K562 (cell line): Measurements from ENCODE around the gene WDR47. TPM values are rescaled to one million over a fixed set of nuclear protein-coding genes. Genes with fewer than 3 reads are reported as not detected.

ENCODE experiments used
- HDAC6 ChIP-seq: IDR thresholded peaks from 2 replicates; pipeline ENCODE4 v1.6.1; 2012; ENCODE audit warnings: low read depth, mild to moderate bottlenecking, control low read depth, inconsistent platforms, low read length, moderate library complexity
- HSF4 ChIP-seq: fragments of 250-450 bp; sonication (Bioruptor Pico); IDR thresholded peaks from 2 replicates; pipeline ENCODE4 v2.1.2; 2022; ENCODE audit warnings: mild to moderate bottlenecking, moderate library complexity, borderline replicate concordance
- NCOR1 ChIP-seq: fragments of 450-650 bp; IDR thresholded peaks from 2 replicates; pipeline ENCODE4 v1.6.1; 2016; ENCODE audit warnings: mild to moderate bottlenecking, moderate library complexity
- POLR2AphosphoS5 ChIP-seq: IDR thresholded peaks from 2 replicates; pipeline ENCODE4 v1.6.1; 2011; ENCODE audit warnings: mild to moderate bottlenecking, low read depth, low read length, moderate library complexity; ENCODE audit not compliant: control insufficient read depth, insufficient read depth
- PTRF ChIP-seq: fragments of 450-650 bp; IDR thresholded peaks from 2 replicates; pipeline ENCODE4 v1.6.1; 2016; ENCODE audit warnings: mild to moderate bottlenecking, missing genetic modification characterization, missing compliant biosample characterization
- SMAD4 ChIP-seq: fragments of 250-450 bp; sonication (Bioruptor Pico); conservative IDR thresholded peaks from 2 replicates; pipeline ENCODE4 v1.8.0; 2021; ENCODE audit warnings: inconsistent platforms, mild to moderate bottlenecking, moderate library complexity
- ZNF143 ChIP-seq: sonication (generic); formaldehyde crosslinking; IDR thresholded peaks from 2 replicates; pipeline ENCODE4 v1.9.0; 2022; ENCODE audit warnings: mild to moderate bottlenecking, missing genetic modification reagents
- ZNF696 ChIP-seq: fragments of 250-450 bp; sonication (Bioruptor Pico); conservative IDR thresholded peaks from 2 replicates; pipeline ENCODE4 v1.4.0; 2020; ENCODE audit warnings: mild to moderate bottlenecking, moderate library complexity
- polyA plus RNA-seq, 8 experiments: library from polyadenylated mRNA; depleted of rRNA in 4 of 8; stranded (reverse) in 5 of 8; unstranded in 3 of 8; fragments of >200 nt; fragmentation: Nextera tagmentation in 2 of 8; fragmentation: Illumina TruSeq in 1 of 8; extraction: Ambion mirVana in 2 of 8; extraction: Trizol in 1 of 8; gene quantifications; 2 replicates each; pipeline versions ENCODE4 v1.2.1 to v1.2.3, GENCODE V29; 2011 to 2014; ENCODE audit warnings: inconsistent platforms in 1 of 8, missing spikeins in 1 of 8
- total RNA-seq, 7 experiments: library from RNA; depleted of rRNA in 6 of 7; stranded (reverse); fragments of >200 nt in 6 of 7; fragmentation: Illumina TruSeq in 2 of 7; extraction: Trizol in 2 of 7; gene quantifications; 2 replicates each; pipeline versions ENCODE4 v1.2.1 to v1.2.3, GENCODE V29; 2011 to 2021; ENCODE audit warnings: low replicate concordance in 1 of 7
- TF ChIP-seq, protein P1 (sequence below): sonication (generic); formaldehyde crosslinking; IDR thresholded peaks from 2 replicates; pipeline ENCODE4 v1.8.1; 2023; ENCODE audit warnings: missing genetic modification reagents, mild to moderate bottlenecking, borderline replicate concordance
- TF ChIP-seq, protein P2 (sequence below): fragments of 450-650 bp; formaldehyde crosslinking; conservative IDR thresholded peaks from 2 replicates; pipeline ENCODE4 v1.4.0; 2022; ENCODE audit warnings: mild to moderate bottlenecking, missing genetic modification characterization
- TF ChIP-seq, protein P3 (sequence below): fragments of 450-650 bp; IDR thresholded peaks from 2 replicates; pipeline ENCODE4 v1.6.1; 2018; ENCODE audit not compliant: partially characterized antibody
- TF ChIP-seq, protein P4 (sequence below): fragments of 250-450 bp; sonication (Bioruptor Pico); IDR thresholded peaks from 2 replicates; pipeline ENCODE4 v1.5.0; 2021; ENCODE audit warnings: mild to moderate bottlenecking, moderate library complexity

WDR47 gene
- total and polyA plus RNA-seq, 9 of the 15 experiments (the other 6 are each of a cell fraction or from before 2014, with no cell fraction given), result 1.3 to 10.1 (median 4.9) TPM

DNA sequence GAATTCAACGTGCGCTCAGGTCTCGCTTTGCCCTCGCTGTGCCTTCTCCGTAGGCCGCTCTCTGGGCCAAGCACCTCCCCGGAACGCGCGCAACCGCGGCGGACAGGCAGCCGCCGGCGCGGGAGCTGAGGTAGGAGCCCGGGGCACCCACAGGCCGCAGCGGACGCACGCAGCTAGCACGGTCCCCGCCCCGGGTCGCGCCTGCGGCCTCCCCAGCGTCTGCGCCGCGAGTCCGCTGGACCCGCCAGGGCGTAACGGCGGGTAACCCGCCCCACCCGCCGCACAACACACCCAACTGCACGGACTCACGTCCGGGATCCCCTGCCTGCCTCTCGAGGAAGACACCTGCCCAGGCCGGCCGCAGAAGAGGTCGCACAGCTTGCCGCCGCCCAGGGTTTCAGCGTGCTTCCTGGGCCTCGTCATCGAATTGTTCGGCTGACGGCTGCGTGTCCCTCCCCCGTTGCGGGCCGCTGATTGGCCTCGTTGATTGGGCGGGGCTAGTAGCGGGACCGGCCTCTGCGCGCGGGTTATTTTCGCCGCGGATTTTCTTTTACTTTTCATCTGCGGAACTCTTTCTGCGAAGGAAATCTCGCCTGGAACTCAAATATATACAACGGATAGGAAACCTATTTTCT, 78.7 kb downstream of the WDR47 start, which contains the start of gene CLCC1 (continued):
- TF ChIP-seq PTRF, result no peak
- peak; percentile 77 for TF ChIP-seq SMAD4
- TF ChIP-seq NCOR1, result no peak
- TF ChIP-seq ZNF143 (CRISPR knock-in tag), result peak; percentile 55; the same call in 1 of the 2 replicates
- 0 out of 2 replicates have a peak, but pooled peaks have one; percentile 55 for TF ChIP-seq HDAC6
- TF ChIP-seq, protein P1, sequence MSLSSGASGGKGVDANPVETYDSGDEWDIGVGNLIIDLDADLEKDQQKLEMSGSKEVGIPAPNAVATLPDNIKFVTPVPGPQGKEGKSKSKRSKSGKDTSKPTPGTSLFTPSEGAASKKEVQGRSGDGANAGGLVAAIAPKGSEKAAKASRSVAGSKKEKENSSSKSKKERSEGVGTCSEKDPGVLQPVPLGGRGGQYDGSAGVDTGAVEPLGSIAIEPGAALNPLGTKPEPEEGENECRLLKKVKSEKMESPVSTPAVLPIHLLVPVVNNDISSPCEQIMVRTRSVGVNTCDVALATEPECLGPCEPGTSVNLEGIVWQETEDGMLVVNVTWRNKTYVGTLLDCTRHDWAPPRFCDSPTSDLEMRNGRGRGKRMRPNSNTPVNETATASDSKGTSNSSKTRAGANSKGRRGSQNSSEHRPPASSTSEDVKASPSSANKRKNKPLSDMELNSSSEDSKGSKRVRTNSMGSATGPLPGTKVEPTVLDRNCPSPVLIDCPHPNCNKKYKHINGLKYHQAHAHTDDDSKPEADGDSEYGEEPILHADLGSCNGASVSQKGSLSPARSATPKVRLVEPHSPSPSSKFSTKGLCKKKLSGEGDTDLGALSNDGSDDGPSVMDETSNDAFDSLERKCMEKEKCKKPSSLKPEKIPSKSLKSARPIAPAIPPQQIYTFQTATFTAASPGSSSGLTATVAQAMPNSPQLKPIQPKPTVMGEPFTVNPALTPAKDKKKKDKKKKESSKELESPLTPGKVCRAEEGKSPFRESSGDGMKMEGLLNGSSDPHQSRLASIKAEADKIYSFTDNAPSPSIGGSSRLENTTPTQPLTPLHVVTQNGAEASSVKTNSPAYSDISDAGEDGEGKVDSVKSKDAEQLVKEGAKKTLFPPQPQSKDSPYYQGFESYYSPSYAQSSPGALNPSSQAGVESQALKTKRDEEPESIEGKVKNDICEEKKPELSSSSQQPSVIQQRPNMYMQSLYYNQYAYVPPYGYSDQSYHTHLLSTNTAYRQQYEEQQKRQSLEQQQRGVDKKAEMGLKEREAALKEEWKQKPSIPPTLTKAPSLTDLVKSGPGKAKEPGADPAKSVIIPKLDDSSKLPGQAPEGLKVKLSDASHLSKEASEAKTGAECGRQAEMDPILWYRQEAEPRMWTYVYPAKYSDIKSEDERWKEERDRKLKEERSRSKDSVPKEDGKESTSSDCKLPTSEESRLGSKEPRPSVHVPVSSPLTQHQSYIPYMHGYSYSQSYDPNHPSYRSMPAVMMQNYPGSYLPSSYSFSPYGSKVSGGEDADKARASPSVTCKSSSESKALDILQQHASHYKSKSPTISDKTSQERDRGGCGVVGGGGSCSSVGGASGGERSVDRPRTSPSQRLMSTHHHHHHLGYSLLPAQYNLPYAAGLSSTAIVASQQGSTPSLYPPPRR (CRISPR knock-in tag), result no peak; the same call in 1 of the 2 replicates
- TF ChIP-seq, protein P2, sequence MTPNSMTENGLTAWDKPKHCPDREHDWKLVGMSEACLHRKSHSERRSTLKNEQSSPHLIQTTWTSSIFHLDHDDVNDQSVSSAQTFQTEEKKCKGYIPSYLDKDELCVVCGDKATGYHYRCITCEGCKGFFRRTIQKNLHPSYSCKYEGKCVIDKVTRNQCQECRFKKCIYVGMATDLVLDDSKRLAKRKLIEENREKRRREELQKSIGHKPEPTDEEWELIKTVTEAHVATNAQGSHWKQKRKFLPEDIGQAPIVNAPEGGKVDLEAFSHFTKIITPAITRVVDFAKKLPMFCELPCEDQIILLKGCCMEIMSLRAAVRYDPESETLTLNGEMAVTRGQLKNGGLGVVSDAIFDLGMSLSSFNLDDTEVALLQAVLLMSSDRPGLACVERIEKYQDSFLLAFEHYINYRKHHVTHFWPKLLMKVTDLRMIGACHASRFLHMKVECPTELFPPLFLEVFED, result no peak
- TF ChIP-seq, protein P3, sequence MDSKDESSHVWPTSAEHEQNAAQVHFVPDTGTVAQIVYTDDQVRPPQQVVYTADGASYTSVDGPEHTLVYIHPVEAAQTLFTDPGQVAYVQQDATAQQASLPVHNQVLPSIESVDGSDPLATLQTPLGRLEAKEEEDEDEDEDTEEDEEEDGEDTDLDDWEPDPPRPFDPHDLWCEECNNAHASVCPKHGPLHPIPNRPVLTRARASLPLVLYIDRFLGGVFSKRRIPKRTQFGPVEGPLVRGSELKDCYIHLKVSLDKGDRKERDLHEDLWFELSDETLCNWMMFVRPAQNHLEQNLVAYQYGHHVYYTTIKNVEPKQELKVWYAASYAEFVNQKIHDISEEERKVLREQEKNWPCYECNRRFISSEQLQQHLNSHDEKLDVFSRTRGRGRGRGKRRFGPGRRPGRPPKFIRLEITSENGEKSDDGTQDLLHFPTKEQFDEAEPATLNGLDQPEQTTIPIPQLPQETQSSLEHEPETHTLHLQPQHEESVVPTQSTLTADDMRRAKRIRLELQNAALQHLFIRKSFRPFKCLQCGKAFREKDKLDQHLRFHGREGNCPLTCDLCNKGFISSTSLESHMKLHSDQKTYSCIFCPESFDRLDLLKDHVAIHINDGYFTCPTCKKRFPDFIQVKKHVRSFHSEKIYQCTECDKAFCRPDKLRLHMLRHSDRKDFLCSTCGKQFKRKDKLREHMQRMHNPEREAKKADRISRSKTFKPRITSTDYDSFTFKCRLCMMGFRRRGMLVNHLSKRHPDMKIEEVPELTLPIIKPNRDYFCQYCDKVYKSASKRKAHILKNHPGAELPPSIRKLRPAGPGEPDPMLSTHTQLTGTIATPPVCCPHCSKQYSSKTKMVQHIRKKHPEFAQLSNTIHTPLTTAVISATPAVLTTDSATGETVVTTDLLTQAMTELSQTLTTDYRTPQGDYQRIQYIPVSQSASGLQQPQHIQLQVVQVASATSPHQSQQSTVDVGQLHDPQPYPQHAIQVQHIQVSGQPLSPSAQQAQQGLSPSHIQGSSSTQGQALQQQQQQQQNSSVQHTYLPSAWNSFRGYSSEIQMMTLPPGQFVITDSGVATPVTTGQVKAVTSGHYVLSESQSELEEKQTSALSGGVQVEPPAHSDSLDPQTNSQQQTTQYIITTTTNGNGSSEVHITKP, result no peak
- TF ChIP-seq POLR2AphosphoS5, result peak; percentile 93
- TF ChIP-seq, protein P4, sequence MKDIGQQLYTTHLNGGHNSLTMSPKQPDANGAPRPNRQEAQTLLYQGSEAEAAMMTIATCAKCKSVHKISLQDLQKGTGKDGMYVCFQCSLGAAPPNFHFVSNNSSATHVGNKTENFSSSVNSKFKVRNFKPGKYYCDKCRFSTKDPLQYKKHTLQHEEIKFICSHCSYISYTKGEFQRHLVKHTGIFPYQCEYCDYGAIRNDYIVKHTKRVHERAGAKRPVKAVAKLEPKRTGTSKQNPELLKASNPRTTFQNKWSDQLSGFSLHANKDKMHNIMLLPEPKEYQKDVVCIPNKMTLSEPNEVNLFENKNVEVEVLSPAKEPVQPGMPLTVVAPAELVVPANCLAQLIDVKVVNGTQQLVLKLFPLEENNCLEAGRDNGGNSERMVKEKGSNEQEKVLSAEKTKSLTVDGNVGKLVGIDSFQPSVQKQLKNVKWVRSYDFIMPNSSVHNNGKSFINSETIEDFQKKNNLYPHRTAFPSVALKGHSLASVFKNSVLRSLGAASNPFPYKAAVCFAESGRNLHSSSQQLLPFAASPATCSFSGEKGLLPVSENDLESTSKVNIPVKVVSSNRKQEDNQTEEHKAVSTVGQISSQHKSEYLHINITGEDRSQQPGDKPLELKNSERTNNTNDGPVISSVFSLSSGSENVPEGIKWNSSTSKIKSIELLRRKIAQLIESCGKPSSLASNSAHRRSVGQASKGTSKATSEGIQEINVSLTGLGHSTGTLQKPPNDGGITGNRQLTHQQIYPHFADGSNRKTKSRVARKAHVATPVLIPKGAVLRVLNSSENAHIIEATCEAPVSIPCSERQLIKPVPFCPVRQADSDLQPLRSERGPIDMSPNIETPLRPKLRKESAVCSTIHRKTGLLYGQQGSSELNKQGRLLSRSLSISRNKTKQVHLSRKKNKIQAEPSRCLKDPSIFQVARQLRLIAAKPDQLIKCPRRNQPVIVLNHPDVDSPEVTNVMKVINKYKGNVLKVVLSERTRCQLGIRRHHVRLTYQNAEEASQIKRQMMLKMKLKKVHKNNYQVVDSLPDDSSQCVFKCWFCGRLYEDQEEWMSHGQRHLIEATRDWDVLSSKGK (CRISPR knock-in tag), result no peak
- TF ChIP-seq ZNF696, result no peak
- no peak for TF ChIP-seq HSF4 (CRISPR knock-in tag)
